CD4-positive, alpha-beta T cell (primary cell): Measurements from ENCODE around the gene GSK3B. TPM values are rescaled to one million over a fixed set of nuclear protein-coding genes. Genes with fewer than 3 reads are reported as not detected.

Experiments used
- ATAC-seq: fragments of 200-7000 bp; cut with Tn5 transposase; one replicate; pipeline ENCODE4 v1.10.0; 2022; ENCODE audit warnings: mild to moderate bottlenecking; ENCODE audit not compliant: poor library complexity
- CTCF ChIA-PET: fragments of 350-600 bp; sonication (Branson Sonifier 250); formaldehyde crosslinking; loops from one replicate; lab custom pipeline; 2021; ENCODE audit warnings: antibody characterized with exemption, inconsistent platforms; lab: Charles Lee
- POLR2A ChIA-PET: fragments of 350-600 bp; sonication (Branson Sonifier 250); formaldehyde crosslinking; loops from one replicate; lab custom pipeline; 2021; ENCODE audit warnings: antibody characterized with exemption, inconsistent platforms; lab: Charles Lee
- DNase-seq, 14 experiments: peaks; one replicate each; pipeline ENCODE4 v3.0.0-alpha.2; 2013 to 2020; ENCODE audit warnings: mixed read lengths in 2 of 14
- H3K27ac ChIP-seq, 2 donors: one replicate each; pipeline versions ENCODE4 v1.5.1 to v1.7.0; 2013; ENCODE audit warnings: low read length in 2 of 2, low read depth in 1 of 2, mild to moderate bottlenecking in 1 of 2
- H3K27me3 ChIP-seq, 2 experiments: 1 replicate in 1 of 2; 2 replicates in 1 of 2; pipeline versions ENCODE4 v1.6.1 to v1.7.0; 2013; ENCODE audit warnings: low read length in 2 of 2, control low read depth in 1 of 2, mild to moderate bottlenecking in 1 of 2, moderate library complexity in 1 of 2; ENCODE audit not compliant: insufficient read depth in 2 of 2, control insufficient read depth in 1 of 2
- H3K36me3 ChIP-seq: one replicate; pipeline ENCODE4 v1.6.1; 2013; ENCODE audit warnings: low read length, control low read depth; ENCODE audit not compliant: insufficient read depth
- H3K4me1 ChIP-seq: one replicate; pipeline ENCODE4 v1.6.1; 2013; ENCODE audit warnings: low read length, control low read depth; ENCODE audit not compliant: insufficient read depth
- H3K4me3 ChIP-seq: one replicate; pipeline ENCODE4 v1.5.1; 2013; ENCODE audit warnings: mild to moderate bottlenecking, low read length, moderate library complexity
- H3K9me3 ChIP-seq, 2 experiments: 1 replicate in 1 of 2; 2 replicates in 1 of 2; pipeline versions ENCODE4 v1.6.1 to v1.7.0; 2013; ENCODE audit warnings: low read length in 2 of 2, mild to moderate bottlenecking in 2 of 2, control low read depth in 1 of 2, moderate library complexity in 1 of 2; ENCODE audit not compliant: control insufficient read depth in 1 of 2, insufficient read depth in 1 of 2
- H3K27ac Mint-ChIP-seq: one replicate; pipeline ENCODE4 v1.8.0; 2020; ENCODE audit warnings: mixed read lengths
- H3K27me3 Mint-ChIP-seq: one replicate; pipeline ENCODE4 v1.8.0; 2021; ENCODE audit warnings: mixed read lengths
- H3K36me3 Mint-ChIP-seq: one replicate; pipeline ENCODE4 v1.8.0; 2021; ENCODE audit warnings: low read depth, mixed read lengths
- H3K4me1 Mint-ChIP-seq: one replicate; pipeline ENCODE4 v1.8.0; 2021; ENCODE audit warnings: low read depth, mixed read lengths
- H3K4me3 Mint-ChIP-seq: one replicate; pipeline ENCODE4 v1.8.0; 2020; ENCODE audit warnings: mild to moderate bottlenecking, mixed read lengths
- H3K9me3 Mint-ChIP-seq: one replicate; pipeline ENCODE4 v1.8.0; 2020; ENCODE audit warnings: mixed read lengths
- CTCF ChIP-seq: fragments of 200-600 bp; IDR thresholded peaks from one replicate; pipeline ENCODE4 v1.8.0; 2022; ENCODE audit warnings: antibody characterized with exemption, mild to moderate bottlenecking
- intact Hi-C, 2 experiments: fragments of 100-400 bp; cut with DNase I in 1 of 2; cut with micrococcal nuclease in 1 of 2; formaldehyde crosslinking; loops; one replicate each; pipeline versions ENCODE4 v1.15.1 to v1.9.0; 2023 to 2025; cut with DNase I, micrococcal nuclease
- total RNA-seq, 174 experiments: library from RNA in 2 of 174; stranded (reverse) in 2 of 174; gene quantifications; one replicate each; pipeline ENCODE4 v1.2.3 and lab custom pipeline; 2021 to 2026

The GSK3B gene
- total RNA-seq, 2 experiments from 2014 or later, result 27.9 to 29.1 TPM

GRCh38 chr3:120114376-120114775 is 20.1 kb upstream of the GSK3B start:
- ChIA-PET POLR2A (no interaction called here), CTCF (interaction anchor here (0.6 to 0.9 kb wide), 2 partner anchors 77 to 221 kb away, joined by 3 read pairs; no protein-coding TSS in a partner anchor)
- intact Hi-C loops, result no loop called here
- Mint-ChIP-seq H3K27me3 (no peaks in the 10 kb centered on the region), H3K4me1 (no peaks in the 10 kb centered on the region), H3K4me3 (no peak overlapping the region), H3K27ac (no peak overlapping the region), H3K9me3 (peaks cover 3% of the 10 kb centered on the region), H3K36me3 (no peaks in the 10 kb centered on the region)
- H3K27me3 ChIP-seq, result no peaks in the 10 kb centered on the region
- no peak for DNase-seq
- H3K36me3 ChIP-seq, result no peaks in the 10 kb centered on the region
- ATAC-seq, result no peak
- TF ChIP-seq CTCF, result no peak
- H3K4me1 ChIP-seq, result no peaks in the 10 kb centered on the region
- no peaks in the 10 kb centered on the region for H3K9me3 ChIP-seq
- no peak overlapping the region for H3K27ac ChIP-seq
- H3K4me3 ChIP-seq, result no peak overlapping the region

GRCh38 chr3:120113128-120114116 is 19.2 kb upstream of the GSK3B start:
- Mint-ChIP-seq H3K4me1 (no peaks in the 10 kb centered on the region), H3K27ac (no peak overlapping the region), H3K27me3 (no peaks in the 10 kb centered on the region), H3K9me3 (peaks cover 3% of the 10 kb centered on the region), H3K36me3 (no peaks in the 10 kb centered on the region), H3K4me3 (no peak overlapping the region)
- Histone ChIP-seq H3K4me1 (no peaks in the 10 kb centered on the region), H3K4me3 (no peak overlapping the region), H3K36me3 (no peaks in the 10 kb centered on the region), H3K27ac (no peak overlapping the region), H3K9me3 (no peaks in the 10 kb centered on the region), H3K27me3 (no peaks in the 10 kb centered on the region)
- ChIA-PET CTCF (interaction anchor here (0.9 kb wide), 1 partner anchor 220 kb away, joined by 3 read pairs; no protein-coding TSS in a partner anchor), POLR2A (no interaction called here)
- no peak for TF ChIP-seq CTCF
- ATAC-seq, result no peak
- DNase-seq, result no peak
- intact Hi-C loops, result no loop called here

GRCh38 chr3:120111898-120112297 is 17.7 kb upstream of the GSK3B start:
- Mint-ChIP-seq H3K27me3 (no peaks in the 10 kb centered on the region), H3K36me3 (no peaks in the 10 kb centered on the region), H3K27ac (no peak overlapping the region), H3K4me3 (no peak overlapping the region), H3K4me1 (no peaks in the 10 kb centered on the region), H3K9me3 (peaks cover under 1% of the 10 kb centered on the region)
- H3K9me3 ChIP-seq, result no peaks in the 10 kb centered on the region
- no peaks in the 10 kb centered on the region for H3K27me3 ChIP-seq
- no peak for ATAC-seq
- H3K4me1 ChIP-seq, result no peaks in the 10 kb centered on the region
- TF ChIP-seq CTCF, result no peak
- CTCF ChIA-PET, result no interaction called here
- H3K4me3 ChIP-seq, result no peak overlapping the region
- intact Hi-C loops, result no loop called here
- POLR2A ChIA-PET, result no interaction called here
- H3K36me3 ChIP-seq, result no peaks in the 10 kb centered on the region
- no peak for DNase-seq
- H3K27ac ChIP-seq, result no peak overlapping the region
